ENCODE data around the gene RPL23. TPM values are rescaled to one million over a fixed set of nuclear protein-coding genes. Genes with fewer than 3 reads are reported as not detected.

Gene RPL23

DNA sequence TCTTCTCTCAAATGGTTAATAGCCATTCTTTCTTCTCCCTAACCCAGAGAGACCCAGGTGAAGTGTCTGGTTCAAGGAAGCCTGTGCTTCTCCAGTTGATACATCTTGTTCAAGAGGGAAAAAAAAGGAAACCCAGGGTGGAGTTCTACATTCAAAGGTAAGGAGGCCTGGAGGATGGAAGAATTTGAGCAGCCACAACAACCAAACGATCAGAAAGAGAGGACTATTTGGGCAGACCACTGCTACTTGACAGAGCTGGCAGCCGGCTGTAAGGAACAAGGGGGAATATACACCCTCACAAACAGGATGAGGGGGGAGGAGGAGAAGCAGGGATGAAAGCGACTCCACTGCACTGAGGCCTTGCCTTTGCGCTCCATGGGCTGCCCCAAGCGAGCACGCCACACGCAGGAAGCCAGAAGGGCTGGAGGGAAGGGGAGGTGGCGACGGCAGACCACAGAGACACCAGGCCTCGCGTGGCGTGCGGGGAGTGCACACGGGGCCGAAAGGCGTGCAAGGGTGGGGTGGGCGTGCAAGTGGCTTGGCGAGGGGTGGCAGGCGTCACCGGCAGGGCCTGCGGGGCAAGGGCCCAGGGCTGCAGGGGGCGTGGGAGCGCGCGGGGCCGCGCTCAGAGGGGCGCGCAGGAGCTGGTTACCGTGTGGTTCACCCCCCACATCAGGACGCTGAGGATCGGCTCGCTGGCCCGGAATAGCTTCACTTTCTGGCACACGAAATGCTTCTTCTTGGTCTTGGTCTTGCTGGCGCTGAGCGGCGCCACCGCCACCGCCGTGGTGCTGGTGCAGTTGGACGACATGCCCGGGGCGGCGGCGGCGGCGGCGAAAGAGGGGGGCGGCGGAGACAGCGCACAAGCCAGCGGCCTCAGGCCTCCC lies 54.7 kb downstream of the RPL23 start:
- Histone ChIP-seq H3K4me1 (ENCODE audit: control insufficient read depth in 2 of 2, insufficient read depth in 1 of 2, low read depth in 1 of 2, low read length in 2 of 2) (peaks cover 10 to 14% of the 10 kb centered on the region in 2 donors), H2BK5ac (ENCODE audit: low read length) (peak overlapping the region; percentile 93), H3K9ac (ENCODE audit: low read depth, low read length, poor library complexity) (peak overlapping the region; percentile 99), H2AK5ac (ENCODE audit: low read depth, low read length) (peak overlapping the region; percentile 96), H3K79me1 (ENCODE audit: low read depth, low read length) (peaks cover 7% of the 10 kb centered on the region), H2BK15ac (ENCODE audit: low read length) (peak overlapping the region; percentile 78), H2BK120ac (ENCODE audit: low read depth, low read length) (no peak overlapping the region), H4K8ac (ENCODE audit: low read depth, low read length) (no peak overlapping the region), H3K18ac (ENCODE audit: low read length) (peak overlapping the region; percentile 98), H3K4me2 (ENCODE audit: insufficient read depth, low read length, poor library complexity, severe bottlenecking) (peak overlapping the region; percentile 69), H4K91ac (ENCODE audit: low read depth, low read length, poor library complexity) (peak overlapping the region; percentile 76), H3K27ac (replicated peaks; ENCODE audit: low read length) (peak overlapping the region; percentile 80), H3K9me3 (replicated peaks in 1 of 2; ENCODE audit: control insufficient read depth in 2 of 2, insufficient read depth in 1 of 2, low read depth in 1 of 2, low read length in 2 of 2) (no peaks in the 10 kb centered on the region), H3K23ac (ENCODE audit: low read depth, low read length, poor library complexity) (peak overlapping the region; percentile 78), H2AFZ (ENCODE audit: low read length) (peak overlapping the region; percentile 93), H2BK12ac (ENCODE audit: low read length) (no peak overlapping the region), H3K4me3 (ENCODE audit: low read length in 2 of 2) (peak overlapping the region; percentile 88 to 98), H3K14ac (ENCODE audit: low read length) (peak overlapping the region; percentile 94), H3K4ac (ENCODE audit: low read length) (peak overlapping the region; percentile 5), H3K27me3 (ENCODE audit: control insufficient read depth in 3 of 3, insufficient read depth in 3 of 3, low read depth in 1 of 3, low read length in 3 of 3) (no peaks in the 10 kb centered on the region), H3K36me3 (replicated peaks in 1 of 2; ENCODE audit: control insufficient read depth in 2 of 2, insufficient read depth in 2 of 2, low read length in 2 of 2) (peaks cover 10 to 64% of the 10 kb centered on the region in 2 donors)
- DNase-seq (ENCODE audit: low spot score): peak; percentile 17
- no CpG with 5 or more reads among the region's 53 CpGs for WGBS, 2 donors (ENCODE audit: extremely low coverage in 2 of 2, insufficient read length in 2 of 2, insufficient replicate concordance in 1 of 2)

Small RNA genes within 50 kb of the gene (small RNA-seq; reads per million reads assigned to genes)
- gene MIR4727 (ENCODE audit: insufficient read depth) (not detected), gene SNORA21 (ENCODE audit: insufficient read depth) (not detected), gene SNORA21B (ENCODE audit: insufficient read depth) (not detected)
